H1 (cell line): ENCODE data around the gene RAB2B. TPM values are rescaled to one million over a fixed set of nuclear protein-coding genes. Genes with fewer than 3 reads are reported as not detected.

Experiments
- CTCF ChIA-PET: fragments of 300-600 bp; sonication (Branson Sonifier 250); formaldehyde crosslinking; loops from one replicate; lab custom pipeline; 2021; ENCODE audit not compliant: partially characterized antibody; lab: Charles Lee
- POLR2A ChIA-PET: fragments of 300-600 bp; sonication (Branson Sonifier 250); formaldehyde crosslinking; loops from one replicate; lab custom pipeline; 2021; ENCODE audit warnings: inconsistent platforms; ENCODE audit not compliant: partially characterized antibody; lab: Charles Lee
- DNase-seq, 2 experiments: peaks; one replicate each; pipeline versions ENCODE4 v3.0.0 to v3.0.0-alpha.2; 2010 to 2022; ENCODE audit warnings: low spot score in 2 of 2, low read depth in 1 of 2, mixed read lengths in 1 of 2
- FAIRE-seq: peaks from 2 replicates; lab custom pipeline; 2011; peaks lifted over from hg19 to GRCh38; lab: Jason Lieb, UNC
- H2AFZ ChIP-seq: 2 replicates; pipeline ENCODE4 v1.8.1; 2012; ENCODE audit warnings: low read length, inconsistent platforms
- H2AK5ac ChIP-seq: 2 replicates; pipeline ENCODE4 v1.6.1; 2013; ENCODE audit warnings: low read depth, low read length
- H2BK120ac ChIP-seq: replicated peaks from 2 replicates; pipeline ENCODE3; 2013; ENCODE audit warnings: low read depth, low read length, inconsistent platforms
- H2BK12ac ChIP-seq: 2 replicates; pipeline ENCODE4 v1.6.1; 2013; ENCODE audit warnings: low read depth, low read length
- H2BK15ac ChIP-seq: 2 replicates; pipeline ENCODE4 v1.6.1; 2013; ENCODE audit warnings: low read length
- H2BK20ac ChIP-seq: 2 replicates; pipeline ENCODE4 v1.6.1; 2013; ENCODE audit warnings: low read length
- H2BK5ac ChIP-seq: 2 replicates; pipeline ENCODE4 v1.6.1; 2013; ENCODE audit warnings: low read depth, low read length
- H3K14ac ChIP-seq: 2 replicates; pipeline ENCODE4 v1.6.1; 2013; ENCODE audit warnings: inconsistent platforms; ENCODE audit not compliant: insufficient read length
- H3K18ac ChIP-seq: 2 replicates; pipeline ENCODE4 v1.6.1; 2013; ENCODE audit warnings: low read length; ENCODE audit errors: extremely low read depth
- H3K23ac ChIP-seq: 2 replicates; pipeline ENCODE4 v1.6.1; 2013; ENCODE audit warnings: inconsistent platforms; ENCODE audit not compliant: insufficient read length
- H3K23me2 ChIP-seq: 2 replicates; pipeline ENCODE4 v1.6.1; 2013; ENCODE audit warnings: low read depth, low read length
- H3K27ac ChIP-seq: 2 replicates; pipeline ENCODE4 v1.6.1; 2011; ENCODE audit warnings: low read depth, low read length, inconsistent platforms
- H3K27me3 ChIP-seq, 4 experiments: replicated peaks in 1 of 4; 1 replicate in 1 of 4; 2 replicates in 3 of 4; pipeline versions ENCODE4 v1.6.1 to v1.8.1; 2011 to 2013; ENCODE audit warnings: low read length in 3 of 4, mild to moderate bottlenecking in 3 of 4, inconsistent platforms in 2 of 4, mixed read lengths in 2 of 4, moderate library complexity in 1 of 4; ENCODE audit not compliant: control insufficient read depth in 3 of 4, insufficient read depth in 3 of 4; ENCODE audit errors: extremely low read depth in 1 of 4
- H3K36me3 ChIP-seq, 4 experiments: 2 replicates each; pipeline versions ENCODE4 v1.6.1 to v1.8.1; 2011 to 2013; ENCODE audit warnings: mild to moderate bottlenecking in 4 of 4, low read length in 3 of 4, moderate library complexity in 2 of 4, control low read depth in 1 of 4, inconsistent platforms in 1 of 4; ENCODE audit not compliant: insufficient read depth in 4 of 4, control insufficient read depth in 2 of 4
- H3K4ac ChIP-seq: replicated peaks from 2 replicates; pipeline ENCODE3; 2013; ENCODE audit warnings: low read length, low read depth, mixed read lengths, inconsistent platforms; ENCODE audit not compliant: insufficient read length
- H3K4me1 ChIP-seq, 4 experiments: replicated peaks in 1 of 4; 1 replicate in 1 of 4; 2 replicates in 3 of 4; pipeline versions ENCODE4 v1.6.1 to v1.8.1; 2011 to 2013; ENCODE audit warnings: low read length in 3 of 4, inconsistent platforms in 2 of 4, mixed read lengths in 1 of 4; ENCODE audit not compliant: insufficient read depth in 4 of 4, control insufficient read depth in 3 of 4
- H3K4me2 ChIP-seq, 2 experiments: 2 replicates each; pipeline versions ENCODE4 v1.6.1 to v1.8.1; 2011 to 2013; ENCODE audit warnings: low read depth in 2 of 2, low read length in 2 of 2, control low read depth in 1 of 2, inconsistent platforms in 1 of 2, mild to moderate bottlenecking in 1 of 2; ENCODE audit not compliant: insufficient read depth in 1 of 2
- H3K4me3 ChIP-seq, 4 experiments: fragments of 200-600, 300-600 bp in 1 of 4; sonication (generic), shearing (Covaris generic), sonication (Bioruptor Twin) in 1 of 4; 2 replicates each; pipeline versions ENCODE4 v1.5.1 to v1.8.1; 2011 to 2016; ENCODE audit warnings: low read length in 4 of 4, low read depth in 3 of 4, control low read depth in 2 of 4, inconsistent platforms in 2 of 4, mild to moderate bottlenecking in 2 of 4, mixed read lengths in 1 of 4, moderate library complexity in 1 of 4; ENCODE audit not compliant: insufficient read depth in 2 of 4; ENCODE audit errors: extremely low read depth in 1 of 4
- H3K56ac ChIP-seq: replicated peaks from 2 replicates; pipeline ENCODE3; 2013; ENCODE audit warnings: low read depth, mild to moderate bottlenecking, mixed read lengths, low read length, inconsistent platforms; ENCODE audit not compliant: insufficient read length
- H3K79me1 ChIP-seq: 2 replicates; pipeline ENCODE4 v1.6.1; 2013; ENCODE audit warnings: low read depth, low read length, control low read depth
- H3K79me2 ChIP-seq, 2 experiments: 2 replicates each; pipeline versions ENCODE4 v1.6.1 to v1.8.1; 2012 to 2013; ENCODE audit warnings: low read length in 2 of 2, mild to moderate bottlenecking in 2 of 2, inconsistent platforms in 1 of 2; ENCODE audit not compliant: insufficient read depth in 2 of 2, control insufficient read depth in 1 of 2
- H3K9ac ChIP-seq, 4 experiments: replicated peaks in 1 of 4; 1 replicate in 1 of 4; 2 replicates in 3 of 4; pipeline versions ENCODE4 v1.6.1 to v1.8.1; 2011 to 2013; ENCODE audit warnings: low read depth in 3 of 4, low read length in 3 of 4, control low read depth in 2 of 4, mild to moderate bottlenecking in 2 of 4, moderate library complexity in 2 of 4, inconsistent platforms in 1 of 4; ENCODE audit errors: extremely low read depth in 1 of 4
- H3K9me3 ChIP-seq, 2 experiments: 2 replicates each; pipeline versions ENCODE4 v1.6.1 to v1.8.1; 2012 to 2013; ENCODE audit warnings: mild to moderate bottlenecking in 2 of 2, moderate library complexity in 2 of 2, control low read depth in 1 of 2, inconsistent platforms in 1 of 2, low read depth in 1 of 2, low read length in 1 of 2, mixed read lengths in 1 of 2; ENCODE audit not compliant: insufficient read depth in 2 of 2
- H4K20me1 ChIP-seq, 2 experiments: replicated peaks in 1 of 2; 2 replicates each; pipeline versions ENCODE3 to v1.8.1; 2011 to 2013; ENCODE audit warnings: inconsistent platforms in 2 of 2, low read length in 2 of 2, mild to moderate bottlenecking in 1 of 2; ENCODE audit not compliant: insufficient read depth in 2 of 2, control insufficient read depth in 1 of 2
- H4K5ac ChIP-seq: 2 replicates; pipeline ENCODE4 v1.6.1; 2013; ENCODE audit warnings: low read length, low read depth, mixed read lengths, inconsistent platforms; ENCODE audit not compliant: insufficient read length
- H4K8ac ChIP-seq: 2 replicates; pipeline ENCODE4 v1.8.0; 2013; ENCODE audit warnings: mild to moderate bottlenecking, moderate library complexity, low read length, inconsistent platforms; ENCODE audit not compliant: insufficient read depth; ENCODE audit errors: extremely low read depth
- H4K91ac ChIP-seq: replicated peaks from 2 replicates; pipeline ENCODE3; 2013; ENCODE audit warnings: low read length, mixed read lengths, inconsistent platforms; ENCODE audit not compliant: insufficient read length
- BACH1 ChIP-seq: IDR thresholded peaks from 2 replicates; pipeline ENCODE4 v1.6.1; 2012; ENCODE audit warnings: low read length, improper control_type of control experiment
- CEBPB ChIP-seq: IDR thresholded peaks from 2 replicates; pipeline ENCODE4 v1.6.1; 2012; ENCODE audit warnings: low read depth, low read length
- CHD1 ChIP-seq: IDR thresholded peaks from 2 replicates; pipeline ENCODE4 v1.6.1; 2012; ENCODE audit warnings: low read depth, low read length, improper control_type of control experiment
- CTBP2 ChIP-seq: IDR thresholded peaks from 2 replicates; pipeline ENCODE4 v1.7.0; 2011; ENCODE audit warnings: borderline replicate concordance, mild to moderate bottlenecking, moderate library complexity, mixed read lengths, low read length; ENCODE audit not compliant: insufficient read depth, insufficient read length
- FOSL1 ChIP-seq: IDR thresholded peaks from 2 replicates; pipeline ENCODE4 v1.6.1; 2011; ENCODE audit warnings: mild to moderate bottlenecking, low read depth, low read length, moderate library complexity; ENCODE audit not compliant: insufficient read depth
- MAFK ChIP-seq: IDR thresholded peaks from 2 replicates; pipeline ENCODE4 v1.6.1; 2012; ENCODE audit warnings: low read depth, mild to moderate bottlenecking, improper control_type of control experiment, low read length
- NRF1 ChIP-seq: IDR thresholded peaks from 2 replicates; pipeline ENCODE4 v1.6.1; 2011; ENCODE audit warnings: mild to moderate bottlenecking, low read depth, low read length, improper control_type of control experiment
- POLR2AphosphoS5 ChIP-seq: IDR thresholded peaks from 2 replicates; pipeline ENCODE4 v1.6.1; 2011; ENCODE audit warnings: low read depth, low read length
- POU5F1 ChIP-seq: IDR thresholded peaks from 2 replicates; pipeline ENCODE4 v1.6.1; 2011; ENCODE audit warnings: low read depth, mild to moderate bottlenecking, low read length, moderate library complexity
- RAD21 ChIP-seq, 2 experiments: IDR thresholded peaks in 1 of 2; conservative IDR thresholded peaks in 1 of 2; 2 replicates each; pipeline ENCODE4 v1.6.1; 2011; ENCODE audit warnings: low read depth in 2 of 2, low read length in 2 of 2, improper control_type of control experiment in 1 of 2, inconsistent platforms in 1 of 2, mild to moderate bottlenecking in 1 of 2, moderate library complexity in 1 of 2
- RXRA ChIP-seq: IDR thresholded peaks from 2 replicates; pipeline ENCODE4 v1.6.1; 2011; ENCODE audit warnings: low read depth, mild to moderate bottlenecking, low read length, moderate library complexity; ENCODE audit not compliant: insufficient read depth
- SIX5 ChIP-seq: IDR thresholded peaks from 2 replicates; pipeline ENCODE4 v1.6.1; 2011; ENCODE audit warnings: mild to moderate bottlenecking, low read depth, low read length
- SP4 ChIP-seq: IDR thresholded peaks from 2 replicates; pipeline ENCODE4 v1.6.1; 2012; ENCODE audit warnings: low read length, inconsistent platforms
- TAF7 ChIP-seq: optimal IDR thresholded peaks from 2 replicates; pipeline ENCODE3; 2011; ENCODE audit warnings: low read depth, mild to moderate bottlenecking, inconsistent platforms, low read length, moderate library complexity, borderline replicate concordance
- TCF12 ChIP-seq: IDR thresholded peaks from 2 replicates; pipeline ENCODE4 v1.6.1; 2011; ENCODE audit warnings: low read depth, mild to moderate bottlenecking, low read length
- WGBS, 2 experiments: shearing (Covaris generic) in 1 of 2; methylation state at CpG; one replicate each; pipeline versions ENCODE4 v1.1.6 to v1.1.7; 2013 to 2015; ENCODE audit warnings: low lambda C conversion rate in 2 of 2, mixed read lengths in 2 of 2, inconsistent platforms in 1 of 2, low coverage in 1 of 2, missing lambda C conversion rate in 1 of 2; ENCODE audit not compliant: insufficient replicate concordance in 2 of 2, insufficient coverage in 1 of 2, insufficient read length in 1 of 2; ENCODE audit errors: extremely low coverage in 1 of 2, missing lambda C conversion rate in 1 of 2; 5-methylcytosine and 5-hydroxymethylcytosine counted together
- polyA plus RNA-seq, 7 experiments: library from polyadenylated mRNA; depleted of rRNA in 3 of 7; stranded (reverse) in 5 of 7; unstranded in 2 of 7; fragments of >200 nt in 5 of 7; fragments of 200-250 nt in 2 of 7; gene quantifications; 1 replicate in 5 of 7; 2 replicates in 1 of 7; 4 replicates in 1 of 7; pipeline versions ENCODE4 v1.2.1 to v1.2.3, GENCODE V29; 2011 to 2013; ENCODE audit warnings: missing spikeins in 2 of 7, mixed read lengths in 2 of 7
- total RNA-seq: library from RNA; stranded (reverse); fragmentation: NEBNext Ultra II Directional; extraction: Animal tissue kit (Norgen Biotek cat#: 25700); gene quantifications from 2 replicates; pipeline ENCODE4 v1.2.1, GENCODE V29; 2021

The RAB2B gene
- total and polyA plus RNA-seq, 2 of the 8 experiments (the other 6 are each of a cell fraction or from before 2014, with no cell fraction given): 23.4 to 26.1 TPM

DNA sequence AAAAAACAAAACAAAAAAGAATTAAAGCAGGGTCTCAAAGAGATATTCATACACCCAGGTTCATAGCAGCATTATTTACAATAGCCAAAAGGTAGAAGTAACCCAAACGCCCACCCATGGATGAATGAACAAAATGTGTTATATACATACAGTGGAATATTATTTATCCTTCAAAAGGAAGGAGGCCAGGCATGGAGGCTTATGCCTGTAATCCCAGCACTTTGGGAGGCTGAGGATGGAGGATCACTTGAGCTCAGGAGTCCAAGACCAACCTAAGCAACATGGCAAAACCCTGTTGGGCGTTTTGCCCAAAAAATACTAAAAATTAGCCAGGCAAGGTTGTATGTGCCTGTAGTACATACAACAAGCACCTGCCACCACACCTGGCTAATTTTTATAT lies 29.8 kb upstream of the RAB2B start:
- H2AFZ ChIP-seq: no peak overlapping the region
- H3K79me2 ChIP-seq: peaks cover 15 to 76% of the 10 kb centered on the region in 2 experiments
- H3K27me3 ChIP-seq: no peaks in the 10 kb centered on the region
- no peak for FAIRE-seq
- no peak overlapping the region for H4K5ac ChIP-seq
- H3K23ac ChIP-seq: no peak overlapping the region
- H4K91ac ChIP-seq: no peak overlapping the region
- no peak overlapping the region for H2BK15ac ChIP-seq
- peaks cover 0 to 6% (median 2%) of the 10 kb centered on the region in 4 experiments; a peak in 4 of 7 replicates for H3K4me1 ChIP-seq
- no peak overlapping the region for H3K56ac ChIP-seq
- no peak overlapping the region for H2AK5ac ChIP-seq
- ChIA-PET POLR2A (interaction anchor here (26.0 kb wide), 1 partner anchor 28 kb away, joined by 769 read pairs; the partner anchor contains the start of gene SALL2), CTCF (no interaction called here)
- no peak overlapping the region for H2BK12ac ChIP-seq
- H3K4ac ChIP-seq: no peak overlapping the region
- no peak overlapping the region for H3K14ac ChIP-seq
- H3K36me3 ChIP-seq: peaks cover 18 to 52% (median 24%) of the 10 kb centered on the region in 4 experiments; a peak in 7 of 8 replicates
- H3K9me3 ChIP-seq: no peaks in the 10 kb centered on the region
- peaks cover 2% of the 10 kb centered on the region; the same call in 1 of the 2 replicates for H3K23me2 ChIP-seq
- 81% methylated on average over 2 of the region's 2 CpGs; no CpG with 5 or more reads in 1 of the 2 experiments for WGBS, 2 experiments
- 0 out of 2 replicates have a peak, but pooled peaks cover 5% of the 10 kb centered on the region for H3K79me1 ChIP-seq
- H2BK20ac ChIP-seq: no peak overlapping the region
- no peak overlapping the region for H3K4me3 ChIP-seq
- H2BK120ac ChIP-seq: no peak overlapping the region
- H4K8ac ChIP-seq: no peak overlapping the region
- no peak overlapping the region for H3K9ac ChIP-seq
- DNase-seq: peak in 1 of 2 experiments; percentile 17
- no peak overlapping the region for H3K4me2 ChIP-seq
- no peak overlapping the region for H2BK5ac ChIP-seq
- no peak overlapping the region for H3K18ac ChIP-seq
- no peak overlapping the region for H3K27ac ChIP-seq
- H4K20me1 ChIP-seq: peaks cover 0 to 11% of the 10 kb centered on the region in 2 experiments
- TF ChIP-seq TCF12: no peak
- no peak for TF ChIP-seq CHD1
- TF ChIP-seq CEBPB: no peak
- no peak for TF ChIP-seq POLR2AphosphoS5
- TF ChIP-seq NRF1: no peak
- no peak for TF ChIP-seq FOSL1
- no peak for TF ChIP-seq POU5F1
- no peak for TF ChIP-seq CTBP2
- no peak for TF ChIP-seq SIX5
- TF ChIP-seq BACH1: no peak
- no peak for TF ChIP-seq RXRA
- TF ChIP-seq TAF7: no peak
- TF ChIP-seq SP4: no peak
- TF ChIP-seq MAFK: no peak
- no peak for TF ChIP-seq RAD21 (IDR thresholded peaks at IDR 0.05 in 1 of 2, conservative IDR thresholded peaks at IDR 0.05 in 1 of 2; ENCODE audit: low read depth in 2 of 2, low read length in 2 of 2)
